ENCODE measurements around the gene MEGF11. TPM values are rescaled to one million over a fixed set of nuclear protein-coding genes. Genes with fewer than 3 reads are reported as not detected.

Gene MEGF11
- total RNA-seq, 1 donor from 2014 or later: not detected

DNA sequence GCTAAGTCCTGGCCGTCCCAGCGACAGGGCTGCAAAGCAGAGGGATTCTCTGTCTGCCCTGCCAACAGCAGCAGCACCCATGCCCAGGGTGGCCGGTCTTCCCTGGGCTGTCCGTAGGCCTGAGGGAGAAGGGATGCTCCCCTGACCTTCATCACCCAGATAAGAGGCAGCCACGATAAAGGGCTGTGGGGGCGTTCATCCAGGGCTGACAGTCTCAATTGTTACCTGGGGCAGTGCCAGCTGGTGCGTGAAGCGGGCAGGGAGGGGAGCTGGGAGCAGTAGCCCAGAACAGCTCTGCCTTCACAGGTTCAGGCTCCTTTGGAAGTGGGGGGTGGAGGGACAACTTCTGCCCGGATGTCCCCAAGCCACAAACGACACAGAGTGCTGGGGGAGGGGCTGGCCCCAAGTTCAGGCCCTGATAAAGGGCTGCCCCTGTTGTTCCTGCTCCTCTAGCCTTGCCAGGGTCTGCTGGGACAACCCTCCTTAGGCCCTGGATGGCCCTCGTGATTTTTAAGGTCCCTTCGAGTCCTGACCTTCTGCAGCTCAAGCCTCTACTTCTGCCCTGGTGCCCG is 289.6 kb downstream of the MEGF11 start:
- TF ChIP-seq CTCF (IDR thresholded peaks at IDR 0.05; ENCODE audit: insufficient read depth, low read length, severe bottlenecking): no peak
- no peak for DNase-seq (ENCODE audit: low read depth)
- Histone ChIP-seq H3K27me3 (ENCODE audit: control insufficient read depth, insufficient read depth, low read length) (peaks cover 19% of the 10 kb centered on the region), H3K36me3 (ENCODE audit: control insufficient read depth, insufficient read depth, low read length) (no peaks in the 10 kb centered on the region), H3K4me3 (ENCODE audit: low read depth, low read length) (no peak overlapping the region)
- no peak for FAIRE-seq

- no peak for DNase-seq (ENCODE audit: low read depth)
- H3K4me3 ChIP-seq (ENCODE audit: low read depth, low read length): no peak overlapping the region
- peaks cover 19% of the 10 kb centered on the region for H3K27me3 ChIP-seq (ENCODE audit: control insufficient read depth, insufficient read depth, low read length)
- no peak for TF ChIP-seq CTCF (IDR thresholded peaks at IDR 0.05; ENCODE audit: insufficient read depth, low read length, severe bottlenecking)
- no peaks in the 10 kb centered on the region for H3K36me3 ChIP-seq (ENCODE audit: control insufficient read depth, insufficient read depth, low read length)
- FAIRE-seq: no peak
These were observed 290.2 kb downstream of the MEGF11 start for GRCh38 chr15:65963358-65963757.

- Histone ChIP-seq H3K4me3 (ENCODE audit: low read depth, low read length) (no peak overlapping the region), H3K27me3 (ENCODE audit: control insufficient read depth, insufficient read depth, low read length) (peaks cover 15% of the 10 kb centered on the region), H3K36me3 (ENCODE audit: control insufficient read depth, insufficient read depth, low read length) (no peaks in the 10 kb centered on the region)
- no peak for FAIRE-seq
- no peak for DNase-seq (ENCODE audit: low read depth)
- TF ChIP-seq CTCF (IDR thresholded peaks at IDR 0.05; ENCODE audit: insufficient read depth, low read length, severe bottlenecking): peak; percentile 37
These were observed 291.4 kb downstream of the MEGF11 start for GRCh38 chr15:65962187-65962586.

DNA sequence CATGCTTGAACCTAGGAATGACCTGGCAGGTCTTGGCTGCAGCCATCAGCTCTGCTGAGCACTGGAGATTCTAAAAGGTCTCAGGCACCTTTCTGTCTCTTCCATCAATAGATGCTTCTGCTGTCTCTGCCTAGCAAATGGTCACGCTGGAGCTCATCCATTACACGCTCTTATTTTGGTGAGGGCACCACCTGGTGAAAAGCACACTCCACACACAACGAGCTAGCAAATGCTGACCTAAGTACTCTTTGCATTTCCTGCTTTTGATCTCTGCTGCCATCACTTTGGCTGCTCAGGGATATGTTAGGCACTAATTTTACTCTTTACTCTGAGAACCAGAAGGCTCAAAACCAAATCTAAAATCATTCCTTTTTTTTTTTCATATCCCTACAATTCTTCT is 293.0 kb downstream of the MEGF11 start:
- TF ChIP-seq CTCF (IDR thresholded peaks at IDR 0.05; ENCODE audit: insufficient read depth, low read length, severe bottlenecking): no peak
- no peak for DNase-seq (ENCODE audit: low read depth)
- no peak overlapping the region for H3K4me3 ChIP-seq (ENCODE audit: low read depth, low read length)
- peaks cover 15% of the 10 kb centered on the region for H3K27me3 ChIP-seq (ENCODE audit: control insufficient read depth, insufficient read depth, low read length)
- no peaks in the 10 kb centered on the region for H3K36me3 ChIP-seq (ENCODE audit: control insufficient read depth, insufficient read depth, low read length)
- FAIRE-seq: peak; percentile 40

- no peak for TF ChIP-seq CTCF (IDR thresholded peaks at IDR 0.05; ENCODE audit: insufficient read depth, low read length, severe bottlenecking)
- FAIRE-seq (no peak), DNase-seq (ENCODE audit: low read depth) (no peak)
- no peaks in the 10 kb centered on the region for H3K36me3 ChIP-seq (ENCODE audit: control insufficient read depth, insufficient read depth, low read length)
- H3K4me3 ChIP-seq (ENCODE audit: low read depth, low read length): no peak overlapping the region
- peaks cover 8% of the 10 kb centered on the region for H3K27me3 ChIP-seq (ENCODE audit: control insufficient read depth, insufficient read depth, low read length)
These were observed 294.7 kb downstream of the MEGF11 start for GRCh38 chr15:65958835-65959234.

DNA sequence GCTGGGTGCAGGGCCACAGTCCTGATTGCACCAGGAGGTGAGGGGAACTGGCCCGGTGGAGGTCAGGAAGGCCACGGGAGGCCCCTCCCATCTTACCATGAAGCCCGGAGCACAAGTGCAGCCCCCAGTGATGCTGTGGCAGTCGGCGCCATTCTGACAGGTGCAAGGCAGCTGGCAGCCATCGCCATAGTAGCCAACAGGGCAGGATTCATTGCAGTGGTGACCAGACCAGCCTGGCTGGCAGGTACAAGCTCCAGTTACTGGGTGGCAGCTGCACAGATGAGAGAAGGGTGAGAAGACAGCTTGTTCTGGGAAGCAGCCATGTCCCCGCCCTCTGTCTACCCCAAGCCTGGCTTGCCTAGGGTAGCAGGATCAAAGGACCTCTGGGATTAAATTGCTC is 296.1 kb downstream of the MEGF11 start:
- Histone ChIP-seq H3K27me3 (ENCODE audit: control insufficient read depth, insufficient read depth, low read length) (peaks cover 8% of the 10 kb centered on the region), H3K4me3 (ENCODE audit: low read depth, low read length) (no peak overlapping the region), H3K36me3 (ENCODE audit: control insufficient read depth, insufficient read depth, low read length) (no peaks in the 10 kb centered on the region)
- FAIRE-seq (peak; percentile 13), DNase-seq (ENCODE audit: low read depth) (no peak)
- no peak for TF ChIP-seq CTCF (IDR thresholded peaks at IDR 0.05; ENCODE audit: insufficient read depth, low read length, severe bottlenecking)
